Astrocyte (in vitro differentiated cells and primary cell): ENCODE data around the gene CD177. TPM values are rescaled to one million over a fixed set of nuclear protein-coding genes. Genes with fewer than 3 reads are reported as not detected.
"Not testable (repeated sequence)": the region's sequence is repeated elsewhere in the genome, so short reads cannot be mapped to it uniquely, and the experiment has no call there.

ENCODE experiments used
- DNase-seq: peaks from one replicate; pipeline ENCODE4 v3.0.0-alpha.2; 2010; ENCODE audit warnings: low read depth
- FAIRE-seq: peaks from 2 replicates; lab custom pipeline; 2011; peaks lifted over from hg19 to GRCh38; lab: Jason Lieb, UNC
- H2AFZ ChIP-seq: 2 replicates; pipeline ENCODE4 v1.6.0; 2012; ENCODE audit warnings: low read depth, low read length, inconsistent platforms
- H3K27ac ChIP-seq: 2 replicates; pipeline ENCODE4 v1.5.1; 2011; ENCODE audit warnings: low read depth, low read length, inconsistent platforms
- H3K27me3 ChIP-seq: 2 replicates; pipeline ENCODE4 v1.6.0; 2011; ENCODE audit warnings: low read length, inconsistent platforms; ENCODE audit not compliant: insufficient read depth
- H3K36me3 ChIP-seq: 2 replicates; pipeline ENCODE4 v1.5.1; 2011; ENCODE audit warnings: low read length, inconsistent platforms; ENCODE audit not compliant: insufficient read depth
- H3K4me1 ChIP-seq: 2 replicates; pipeline ENCODE4 v1.5.1; 2011; ENCODE audit warnings: low read length, inconsistent platforms; ENCODE audit not compliant: insufficient read depth
- H3K4me2 ChIP-seq: 2 replicates; pipeline ENCODE4 v1.6.0; 2012; ENCODE audit warnings: low read length, inconsistent platforms
- H3K4me3 ChIP-seq: 2 replicates; pipeline ENCODE4 v1.5.1; 2011; ENCODE audit warnings: low read depth, mild to moderate bottlenecking, low read length, inconsistent platforms; ENCODE audit not compliant: insufficient read depth
- H3K79me2 ChIP-seq: 2 replicates; pipeline ENCODE4 v1.6.0; 2012; ENCODE audit warnings: mild to moderate bottlenecking, low read length, inconsistent platforms; ENCODE audit not compliant: insufficient read depth
- H3K9ac ChIP-seq: 2 replicates; pipeline ENCODE4 v1.6.0; 2012; ENCODE audit warnings: mild to moderate bottlenecking, low read length, inconsistent platforms
- H3K9me3 ChIP-seq: 2 replicates; pipeline ENCODE4 v1.5.1; 2012; ENCODE audit warnings: low read depth, mild to moderate bottlenecking, low read length, inconsistent platforms; ENCODE audit not compliant: insufficient read depth
- H4K20me1 ChIP-seq: 2 replicates; pipeline ENCODE4 v1.6.0; 2012; ENCODE audit warnings: low read length, inconsistent platforms; ENCODE audit not compliant: insufficient read depth
- H3K27ac Mint-ChIP-seq: one replicate; pipeline ENCODE4 v1.8.0; 2021; ENCODE audit warnings: mild to moderate bottlenecking, mixed read lengths; ENCODE audit not compliant: unreplicated experiment
- H3K27me3 Mint-ChIP-seq: one replicate; pipeline ENCODE4 v1.8.0; 2021; ENCODE audit warnings: low read depth, mixed read lengths; ENCODE audit not compliant: unreplicated experiment
- H3K36me3 Mint-ChIP-seq: one replicate; pipeline ENCODE4 v1.8.0; 2021; ENCODE audit warnings: low read depth, mixed read lengths; ENCODE audit not compliant: unreplicated experiment
- H3K4me1 Mint-ChIP-seq: one replicate; pipeline ENCODE4 v1.8.0; 2021; ENCODE audit warnings: low read depth, mixed read lengths; ENCODE audit not compliant: unreplicated experiment
- H3K4me3 Mint-ChIP-seq: one replicate; pipeline ENCODE4 v1.8.0; 2021; ENCODE audit warnings: mild to moderate bottlenecking, moderate library complexity, mixed read lengths; ENCODE audit not compliant: unreplicated experiment
- H3K9me3 Mint-ChIP-seq: one replicate; pipeline ENCODE4 v1.8.0; 2021; ENCODE audit warnings: mild to moderate bottlenecking, mixed read lengths; ENCODE audit not compliant: unreplicated experiment
- EZH2 ChIP-seq: IDR thresholded peaks from 2 replicates; pipeline ENCODE4 v1.6.1; 2012; ENCODE audit warnings: mild to moderate bottlenecking, low read length, inconsistent platforms; ENCODE audit not compliant: insufficient read depth
- total RNA-seq: library from RNA; stranded (reverse); gene quantifications from 2 replicates; pipeline ENCODE4 v1.2.1, GENCODE V29; 2021
- TF ChIP-seq, protein P1 (sequence below): IDR thresholded peaks from 2 replicates; pipeline ENCODE4 v1.5.1; 2011; ENCODE audit warnings: low read depth, mild to moderate bottlenecking, inconsistent platforms, low read length, moderate library complexity; ENCODE audit not compliant: insufficient read depth

CD177 gene
- total RNA-seq, 1 donor from 2014 or later: not detected

- DNase-seq: peak; percentile 51
- H3K4me3 ChIP-seq, H4K20me1 ChIP-seq, H3K36me3 Mint-ChIP-seq, H3K27me3 ChIP-seq, H2AFZ ChIP-seq, H3K79me2 ChIP-seq, H3K9me3 ChIP-seq, H3K27ac ChIP-seq, H3K9ac ChIP-seq, H3K4me3 Mint-ChIP-seq, H3K4me1 Mint-ChIP-seq, FAIRE-seq, H3K36me3 ChIP-seq, H3K4me1 ChIP-seq, H3K27ac Mint-ChIP-seq, H3K9me3 Mint-ChIP-seq: not testable (repeated sequence)
- H3K4me2 ChIP-seq: peak overlapping the region; percentile 48
- H3K27me3 Mint-ChIP-seq: peaks cover 34% of the 10 kb centered on the region
Measured at GRCh38 chr19:43390903-43391551, 37.5 kb downstream of the CD177 start.

DNA sequence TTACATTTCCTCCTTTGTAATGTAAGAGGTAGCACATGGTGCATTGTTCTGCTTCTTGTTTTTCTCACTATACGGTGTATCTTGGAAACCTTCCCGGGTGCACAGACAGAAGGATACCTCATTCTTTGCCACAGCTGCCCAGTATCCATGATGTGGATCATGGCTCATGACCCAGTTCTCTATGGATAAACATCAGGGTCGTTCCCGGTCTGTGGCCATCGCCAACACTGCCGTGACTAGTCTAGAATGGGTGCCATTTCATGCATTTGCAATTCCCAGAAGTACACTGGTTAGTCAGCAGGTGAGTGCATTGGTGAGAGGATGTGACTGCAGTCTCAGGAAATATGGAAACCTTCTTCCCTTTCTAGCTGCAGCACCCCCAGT is 38.1 kb downstream of the CD177 start:
- peaks cover 37% of the 10 kb centered on the region for H3K27me3 Mint-ChIP-seq
- H3K9me3 Mint-ChIP-seq: not testable (repeated sequence)

GRCh38 chr19:43393501-43393900 is 40.0 kb downstream of the CD177 start:
- not testable (repeated sequence) for H3K4me1 ChIP-seq, H3K27ac ChIP-seq, H3K27ac Mint-ChIP-seq, H3K79me2 ChIP-seq, H3K4me3 ChIP-seq, H2AFZ ChIP-seq, FAIRE-seq, H3K36me3 ChIP-seq, H4K20me1 ChIP-seq, H3K9ac ChIP-seq, H3K27me3 ChIP-seq, H3K4me1 Mint-ChIP-seq, H3K36me3 Mint-ChIP-seq, DNase-seq, H3K4me3 Mint-ChIP-seq, H3K4me2 ChIP-seq, H3K9me3 ChIP-seq, H3K9me3 Mint-ChIP-seq
- peaks cover 37% of the 10 kb centered on the region for H3K27me3 Mint-ChIP-seq

More for the DNA sequence above, 38.1 kb downstream of the CD177 start:
- not testable (repeated sequence) for FAIRE-seq, H3K27me3 ChIP-seq, H3K4me3 Mint-ChIP-seq, H3K9me3 ChIP-seq, H3K4me1 Mint-ChIP-seq, H3K4me1 ChIP-seq, DNase-seq, H3K36me3 ChIP-seq, H2AFZ ChIP-seq, H3K27ac Mint-ChIP-seq, H3K79me2 ChIP-seq, H3K27ac ChIP-seq, H3K9ac ChIP-seq, H3K36me3 Mint-ChIP-seq, H3K4me3 ChIP-seq, H4K20me1 ChIP-seq
- H3K4me2 ChIP-seq: peak overlapping the region; percentile 48

GRCh38 chr19:43395561-43395960 is 42.1 kb downstream of the CD177 start:
- Histone ChIP-seq H3K36me3 (no peaks in the 10 kb centered on the region), H4K20me1 (no peaks in the 10 kb centered on the region), H3K9me3 (no peaks in the 10 kb centered on the region), H3K9ac (no peak overlapping the region), H3K4me2 (no peak overlapping the region), H3K27ac (no peak overlapping the region), H2AFZ (no peak overlapping the region), H3K4me1 (no peaks in the 10 kb centered on the region), H3K27me3 (no peaks in the 10 kb centered on the region), H3K4me3 (no peak overlapping the region), H3K79me2 (no peaks in the 10 kb centered on the region)
- Mint-ChIP-seq H3K27me3 (peaks cover 29% of the 10 kb centered on the region), H3K36me3 (no peaks in the 10 kb centered on the region), H3K27ac (no peak overlapping the region), H3K4me3 (no peak overlapping the region), H3K4me1 (no peaks in the 10 kb centered on the region), H3K9me3 (peaks cover 3% of the 10 kb centered on the region)
- TF ChIP-seq, protein P1, sequence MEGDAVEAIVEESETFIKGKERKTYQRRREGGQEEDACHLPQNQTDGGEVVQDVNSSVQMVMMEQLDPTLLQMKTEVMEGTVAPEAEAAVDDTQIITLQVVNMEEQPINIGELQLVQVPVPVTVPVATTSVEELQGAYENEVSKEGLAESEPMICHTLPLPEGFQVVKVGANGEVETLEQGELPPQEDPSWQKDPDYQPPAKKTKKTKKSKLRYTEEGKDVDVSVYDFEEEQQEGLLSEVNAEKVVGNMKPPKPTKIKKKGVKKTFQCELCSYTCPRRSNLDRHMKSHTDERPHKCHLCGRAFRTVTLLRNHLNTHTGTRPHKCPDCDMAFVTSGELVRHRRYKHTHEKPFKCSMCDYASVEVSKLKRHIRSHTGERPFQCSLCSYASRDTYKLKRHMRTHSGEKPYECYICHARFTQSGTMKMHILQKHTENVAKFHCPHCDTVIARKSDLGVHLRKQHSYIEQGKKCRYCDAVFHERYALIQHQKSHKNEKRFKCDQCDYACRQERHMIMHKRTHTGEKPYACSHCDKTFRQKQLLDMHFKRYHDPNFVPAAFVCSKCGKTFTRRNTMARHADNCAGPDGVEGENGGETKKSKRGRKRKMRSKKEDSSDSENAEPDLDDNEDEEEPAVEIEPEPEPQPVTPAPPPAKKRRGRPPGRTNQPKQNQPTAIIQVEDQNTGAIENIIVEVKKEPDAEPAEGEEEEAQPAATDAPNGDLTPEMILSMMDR: no peak
- no peak for TF ChIP-seq EZH2
- FAIRE-seq (no peak), DNase-seq (no peak)
